Mucosa of rectum (tissue), 2 donors: ENCODE measurements around the gene UBALD1.

Experiments
- H3K27ac ChIP-seq, 2 donors: one replicate each; pipeline ENCODE4 v1.7.0; 2013; ENCODE audit warnings: inconsistent platforms in 2 of 2, low read depth in 2 of 2, low read length in 2 of 2
- H3K27me3 ChIP-seq, 2 donors: one replicate each; pipeline ENCODE4 v1.7.0; 2013; ENCODE audit warnings: low read length in 2 of 2; ENCODE audit not compliant: control insufficient read depth in 2 of 2, insufficient read depth in 2 of 2
- H3K36me3 ChIP-seq, 2 donors: one replicate each; pipeline ENCODE4 v1.7.0; 2013; ENCODE audit warnings: low read length in 2 of 2; ENCODE audit not compliant: control insufficient read depth in 2 of 2, insufficient read depth in 2 of 2
- H3K4me1 ChIP-seq, 2 donors: one replicate each; pipeline ENCODE4 v1.7.0; 2013; ENCODE audit warnings: low read length in 2 of 2, mild to moderate bottlenecking in 1 of 2; ENCODE audit not compliant: control insufficient read depth in 2 of 2, insufficient read depth in 2 of 2
- H3K4me3 ChIP-seq, 2 donors: one replicate each; pipeline ENCODE4 v1.7.0; 2013; ENCODE audit warnings: low read length in 2 of 2
- H3K9ac ChIP-seq, 2 donors: one replicate each; pipeline ENCODE4 v1.7.0; 2013; ENCODE audit warnings: low read length in 2 of 2, low read depth in 1 of 2, mild to moderate bottlenecking in 1 of 2
- H3K9me3 ChIP-seq, 2 donors: one replicate each; pipeline ENCODE4 v1.7.0; 2013; ENCODE audit warnings: low read length in 2 of 2; ENCODE audit not compliant: control insufficient read depth in 2 of 2
- donor health status: healthy.
- donor health status: Normal muscosa, but diverticular disease.

Gene UBALD1

DNA sequence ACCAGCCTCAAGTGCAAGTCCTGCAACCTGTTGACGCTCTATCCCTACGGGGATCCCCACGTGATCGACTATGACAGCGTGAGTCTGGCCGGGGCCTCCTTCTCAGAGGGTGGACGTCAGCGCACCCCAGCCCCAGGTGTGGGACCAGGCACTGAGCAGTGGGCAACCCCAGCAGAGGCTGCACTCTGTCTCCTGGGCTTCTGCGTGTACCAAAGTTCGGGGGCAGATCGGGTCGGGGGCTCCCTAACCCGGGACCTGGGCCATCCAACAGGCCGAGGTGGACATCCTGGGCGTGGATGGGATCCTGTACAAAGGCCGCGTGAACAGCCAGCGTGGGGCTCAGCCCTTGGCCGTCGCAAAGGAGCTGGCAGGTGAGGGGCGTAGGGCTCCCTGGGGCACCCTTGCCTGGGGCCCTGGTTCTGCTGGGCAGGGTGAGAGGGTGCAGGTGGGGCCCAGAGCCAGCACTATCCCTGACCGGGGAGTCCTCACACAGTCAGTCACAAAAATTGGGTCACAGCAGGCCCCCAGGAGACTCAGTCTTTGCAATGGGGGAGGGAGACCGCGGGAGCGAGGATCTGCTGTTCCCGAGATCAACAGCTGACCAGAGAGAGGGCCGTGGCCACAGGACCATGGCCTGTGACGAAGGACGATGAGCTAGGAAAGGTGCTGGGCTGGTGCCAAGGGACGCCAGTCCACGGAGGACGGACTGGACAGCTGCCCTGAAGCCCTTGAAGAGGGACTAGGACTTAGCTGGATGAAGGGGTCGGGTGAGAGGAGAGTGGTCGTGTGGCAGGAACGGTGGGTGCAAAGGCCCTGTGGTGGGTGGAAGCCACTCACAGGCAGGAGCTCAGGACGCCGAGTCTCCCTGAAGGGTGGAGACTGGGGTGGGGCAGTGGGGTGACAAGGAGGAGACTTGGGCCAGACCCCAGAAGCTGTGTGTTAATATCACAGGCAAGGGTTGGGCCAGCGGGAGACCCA lies 20.0 kb downstream of the UBALD1 start:
- Histone ChIP-seq H3K4me1 (no peaks in the 10 kb centered on the region), H3K9ac (no peak overlapping the region), H3K27me3 (no peaks in the 10 kb centered on the region), H3K4me3 (no peak overlapping the region), H3K36me3 (no peaks in the 10 kb centered on the region), H3K9me3 (no peaks in the 10 kb centered on the region), H3K27ac (no peak overlapping the region)

GRCh38 chr16:4593086-4593485 lies 21.6 kb downstream of the UBALD1 start:
- H3K9me3 ChIP-seq = no peaks in the 10 kb centered on the region
- no peak overlapping the region for H3K9ac ChIP-seq
- H3K4me3 ChIP-seq = no peak overlapping the region
- no peaks in the 10 kb centered on the region for H3K36me3 ChIP-seq
- no peak overlapping the region for H3K27ac ChIP-seq
- H3K27me3 ChIP-seq = no peaks in the 10 kb centered on the region
- H3K4me1 ChIP-seq = no peaks in the 10 kb centered on the region

- Histone ChIP-seq H3K36me3 (no peaks in the 10 kb centered on the region), H3K9ac (no peak overlapping the region), H3K27me3 (peaks cover 0 to 1% of the 10 kb centered on the region in 2 donors), H3K9me3 (no peaks in the 10 kb centered on the region), H3K4me3 (no peak overlapping the region), H3K27ac (no peak overlapping the region), H3K4me1 (no peaks in the 10 kb centered on the region)
Observed at GRCh38 chr16:4591706-4592470, 22.8 kb downstream of the UBALD1 start.

DNA sequence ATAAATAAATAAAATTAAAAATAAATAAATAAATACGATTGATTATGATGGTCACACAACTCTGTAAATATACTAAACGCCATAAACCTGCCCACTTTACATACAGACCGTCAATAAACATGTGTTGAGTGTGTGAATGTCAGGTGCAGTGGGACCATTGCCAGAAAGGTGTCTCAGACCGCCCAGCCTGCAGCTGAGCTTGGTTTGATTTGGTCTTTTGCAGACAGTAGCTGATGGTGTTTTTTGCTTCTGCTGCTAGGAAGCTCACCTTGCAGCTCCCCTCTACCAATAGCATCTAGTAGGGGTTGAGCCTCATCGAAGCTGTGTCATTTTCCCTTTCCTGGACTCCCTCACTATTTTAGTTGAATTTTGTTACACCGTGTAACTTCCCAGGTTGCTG lies 23.5 kb downstream of the UBALD1 start:
- H3K9me3 ChIP-seq = no peaks in the 10 kb centered on the region
- H3K4me3 ChIP-seq = no peak overlapping the region
- H3K36me3 ChIP-seq = no peaks in the 10 kb centered on the region
- H3K9ac ChIP-seq = no peak overlapping the region
- no peak overlapping the region for H3K27ac ChIP-seq
- no peaks in the 10 kb centered on the region for H3K4me1 ChIP-seq
- H3K27me3 ChIP-seq = peaks cover under 1 to 3% of the 10 kb centered on the region in 2 donors

- H3K9ac ChIP-seq = no peak overlapping the region
- no peaks in the 10 kb centered on the region for H3K4me1 ChIP-seq
- H3K27ac ChIP-seq = no peak overlapping the region
- H3K9me3 ChIP-seq = no peaks in the 10 kb centered on the region
- no peak overlapping the region for H3K4me3 ChIP-seq
- peaks cover 3 to 5% of the 10 kb centered on the region in 2 donors for H3K27me3 ChIP-seq
- H3K36me3 ChIP-seq = no peaks in the 10 kb centered on the region
Observed at GRCh38 chr16:4588961-4589360, 25.7 kb downstream of the UBALD1 start.

GRCh38 chr16:4588386-4588785 lies 26.3 kb downstream of the UBALD1 start:
- Histone ChIP-seq H3K4me3 (no peak overlapping the region), H3K27me3 (peaks cover 3 to 5% of the 10 kb centered on the region in 2 donors), H3K36me3 (no peaks in the 10 kb centered on the region), H3K27ac (no peak overlapping the region), H3K4me1 (no peaks in the 10 kb centered on the region), H3K9ac (no peak overlapping the region), H3K9me3 (no peaks in the 10 kb centered on the region)

- Histone ChIP-seq H3K36me3 (no peaks in the 10 kb centered on the region), H3K27me3 (peaks cover 3 to 5% of the 10 kb centered on the region in 2 donors), H3K27ac (no peak overlapping the region), H3K4me3 (no peak overlapping the region), H3K4me1 (no peaks in the 10 kb centered on the region), H3K9me3 (no peaks in the 10 kb centered on the region), H3K9ac (no peak overlapping the region)
Observed at GRCh38 chr16:4586291-4586690, 28.4 kb downstream of the UBALD1 start.

- H3K9ac ChIP-seq = no peak overlapping the region
- peaks cover 3 to 5% of the 10 kb centered on the region in 2 donors for H3K27me3 ChIP-seq
- H3K4me3 ChIP-seq = no peak overlapping the region
- no peak overlapping the region for H3K27ac ChIP-seq
- no peaks in the 10 kb centered on the region for H3K36me3 ChIP-seq
- H3K9me3 ChIP-seq = no peaks in the 10 kb centered on the region
- no peaks in the 10 kb centered on the region for H3K4me1 ChIP-seq
Observed at GRCh38 chr16:4583906-4584305, 30.8 kb downstream of the UBALD1 start.

GRCh38 chr16:4580250-4580649 lies 34.4 kb downstream of the UBALD1 start:
- Histone ChIP-seq H3K27me3 (no peaks in the 10 kb centered on the region), H3K27ac (no peak overlapping the region), H3K4me1 (no peaks in the 10 kb centered on the region)

GRCh38 chr16:4578961-4579530 lies 35.6 kb downstream of the UBALD1 start:
- Histone ChIP-seq H3K9ac (no peak overlapping the region), H3K4me1 (no peaks in the 10 kb centered on the region), H3K36me3 (no peaks in the 10 kb centered on the region), H3K9me3 (no peaks in the 10 kb centered on the region), H3K27me3 (no peaks in the 10 kb centered on the region), H3K4me3 (no peak overlapping the region), H3K27ac (no peak overlapping the region)

More at GRCh38 chr16:4580250-4580649, 34.4 kb downstream of the UBALD1 start:
- no peak overlapping the region for H3K4me3 ChIP-seq
- H3K36me3 ChIP-seq = no peaks in the 10 kb centered on the region
- H3K9ac ChIP-seq = no peak overlapping the region
- no peaks in the 10 kb centered on the region for H3K9me3 ChIP-seq
